Omental fat pad (tissue), 4 donors: Measurements from ENCODE around the gene TARM1. TPM values are rescaled to one million over a fixed set of nuclear protein-coding genes. Genes with fewer than 3 reads are reported as not detected.

Experiments
- ATAC-seq: fragments of 150-250 bp; one replicate; pipeline ENCODE4 v1.9.1; 2016; ENCODE audit warnings: mild to moderate bottlenecking, moderate library complexity; ENCODE audit not compliant: low FRiP score
- DNase-seq: peaks from one replicate; pipeline ENCODE4 v3.0.0-alpha.2; 2019; ENCODE audit warnings: low spot score
- total RNA-seq, 4 donors: library from RNA; depleted of rRNA; stranded (reverse); fragments of >200 nt; gene quantifications; one replicate each; pipeline ENCODE4 v1.1.0, GENCODE V29; 2016
- TF ChIP-seq, protein P1 (sequence below), 3 donors: fragments of 450-650 bp; IDR thresholded peaks; one replicate each; pipeline ENCODE4 v1.5.1; 2016 to 2017; ENCODE audit warnings: antibody characterized with exemption in 3 of 3, mild to moderate bottlenecking in 3 of 3, moderate library complexity in 2 of 3

TARM1 gene
- not detected for total RNA-seq

DNA sequence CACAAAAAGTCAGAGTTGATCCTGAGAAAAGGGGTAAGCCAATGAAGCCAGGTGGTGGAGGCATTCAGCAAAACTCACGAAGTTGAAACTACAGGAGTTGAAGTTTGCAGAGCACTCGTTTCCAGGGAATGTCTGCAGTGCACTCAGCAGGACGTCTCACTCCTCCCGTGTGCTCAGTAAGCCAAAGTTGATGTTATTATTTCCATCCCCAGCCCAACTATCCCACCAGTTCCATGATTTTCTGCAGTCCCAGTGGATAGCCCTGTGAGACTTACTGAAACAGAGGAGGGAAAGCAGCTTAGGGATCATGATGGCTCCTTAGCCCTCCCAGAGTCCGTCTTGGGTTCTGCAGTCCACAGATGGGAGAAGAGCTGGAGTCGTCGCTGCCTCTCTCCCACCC is at the start of gene TARM1:
Gene TARM1 (minus strand): TSS at position 334 of the 400 bp plus-strand sequence. CDS start 25 bp downstream, at position 309.
- TF ChIP-seq, protein P1, sequence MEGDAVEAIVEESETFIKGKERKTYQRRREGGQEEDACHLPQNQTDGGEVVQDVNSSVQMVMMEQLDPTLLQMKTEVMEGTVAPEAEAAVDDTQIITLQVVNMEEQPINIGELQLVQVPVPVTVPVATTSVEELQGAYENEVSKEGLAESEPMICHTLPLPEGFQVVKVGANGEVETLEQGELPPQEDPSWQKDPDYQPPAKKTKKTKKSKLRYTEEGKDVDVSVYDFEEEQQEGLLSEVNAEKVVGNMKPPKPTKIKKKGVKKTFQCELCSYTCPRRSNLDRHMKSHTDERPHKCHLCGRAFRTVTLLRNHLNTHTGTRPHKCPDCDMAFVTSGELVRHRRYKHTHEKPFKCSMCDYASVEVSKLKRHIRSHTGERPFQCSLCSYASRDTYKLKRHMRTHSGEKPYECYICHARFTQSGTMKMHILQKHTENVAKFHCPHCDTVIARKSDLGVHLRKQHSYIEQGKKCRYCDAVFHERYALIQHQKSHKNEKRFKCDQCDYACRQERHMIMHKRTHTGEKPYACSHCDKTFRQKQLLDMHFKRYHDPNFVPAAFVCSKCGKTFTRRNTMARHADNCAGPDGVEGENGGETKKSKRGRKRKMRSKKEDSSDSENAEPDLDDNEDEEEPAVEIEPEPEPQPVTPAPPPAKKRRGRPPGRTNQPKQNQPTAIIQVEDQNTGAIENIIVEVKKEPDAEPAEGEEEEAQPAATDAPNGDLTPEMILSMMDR (IDR thresholded peaks at IDR 0.05): no peak
- ATAC-seq: no peak
- no peak for DNase-seq

DNA sequence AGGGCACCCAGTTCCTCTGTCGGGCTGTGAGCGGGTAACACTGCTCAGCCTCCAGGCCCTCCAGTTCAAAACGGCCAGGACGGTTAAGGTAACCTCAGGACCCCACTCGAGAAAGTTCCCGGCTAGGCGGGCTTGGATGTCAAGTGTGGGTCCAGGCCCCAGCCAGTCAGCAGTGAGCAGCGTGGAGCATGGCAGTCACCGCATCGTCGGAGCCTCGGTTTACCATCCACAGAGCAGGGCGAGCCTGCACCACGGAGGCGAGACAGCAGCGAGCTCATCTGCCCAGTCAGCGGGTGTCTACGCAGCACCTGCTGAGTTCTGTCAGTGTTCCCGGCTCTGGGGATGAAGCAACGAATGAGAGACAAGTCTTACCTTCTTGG is 48.4 kb upstream of the TARM1 start:
- no peak for DNase-seq
- TF ChIP-seq, protein P1 (IDR thresholded peaks at IDR 0.05): no peak
- no peak for ATAC-seq

DNA sequence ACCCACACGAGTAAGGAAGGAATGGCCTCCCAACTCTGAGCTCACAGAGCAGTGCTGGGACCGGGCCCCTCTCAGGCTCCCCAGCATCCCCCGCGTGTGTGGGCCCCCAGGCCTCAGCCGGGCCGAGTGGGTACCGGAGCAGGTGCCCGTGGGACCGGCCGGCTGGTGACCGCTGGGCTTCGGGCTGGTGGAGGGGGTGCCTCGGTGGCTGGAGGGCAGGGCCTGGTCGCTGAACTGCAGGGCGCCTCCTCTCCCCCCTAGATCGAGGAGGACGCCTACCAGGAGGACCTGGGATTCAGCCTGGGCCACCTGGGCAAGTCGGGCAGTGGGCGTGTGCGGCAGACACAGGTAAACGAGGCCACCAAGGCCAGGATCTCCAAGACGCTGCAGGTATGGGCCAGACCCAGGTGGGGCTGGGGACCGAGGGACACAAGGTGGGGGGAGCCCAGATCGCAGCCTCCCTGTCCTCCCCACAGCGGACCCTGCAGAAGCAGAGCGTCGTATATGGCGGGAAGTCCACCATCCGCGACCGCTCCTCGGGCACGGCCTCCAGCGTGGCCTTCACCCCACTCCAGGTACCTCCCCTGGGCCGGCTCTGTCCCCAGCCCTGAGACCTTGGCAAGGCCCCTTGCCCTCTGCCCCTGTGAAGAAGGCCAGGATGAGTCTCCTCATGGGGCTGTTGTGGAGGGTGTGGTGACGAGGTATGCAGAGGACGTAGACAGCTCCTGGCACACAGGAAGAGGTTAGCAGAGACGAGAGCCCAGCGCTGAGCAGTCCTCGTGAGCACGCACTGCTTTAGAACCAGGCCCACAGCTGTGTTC is 47.8 kb upstream of the TARM1 start:
- TF ChIP-seq, protein P1 (IDR thresholded peaks at IDR 0.05): no peak
- DNase-seq (no peak), ATAC-seq (no peak)

DNA sequence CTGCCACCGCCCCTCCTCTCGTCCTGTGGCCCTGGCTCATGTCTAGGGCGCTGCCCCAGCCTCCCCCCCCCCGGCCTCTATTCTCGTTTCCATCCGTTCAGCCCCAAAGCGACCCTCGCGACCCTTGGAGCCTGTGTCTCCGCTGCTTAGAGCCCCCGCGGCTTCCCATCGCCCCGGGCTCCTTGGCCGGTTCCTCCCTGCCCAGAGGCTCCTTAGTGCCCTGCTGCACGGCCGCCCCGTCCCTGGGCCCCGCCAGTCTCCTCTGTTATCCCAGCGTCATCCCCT is 47.2 kb upstream of the TARM1 start:
- DNase-seq: no peak
- ATAC-seq: no peak
- TF ChIP-seq, protein P1 (IDR thresholded peaks at IDR 0.05): no peak

DNA sequence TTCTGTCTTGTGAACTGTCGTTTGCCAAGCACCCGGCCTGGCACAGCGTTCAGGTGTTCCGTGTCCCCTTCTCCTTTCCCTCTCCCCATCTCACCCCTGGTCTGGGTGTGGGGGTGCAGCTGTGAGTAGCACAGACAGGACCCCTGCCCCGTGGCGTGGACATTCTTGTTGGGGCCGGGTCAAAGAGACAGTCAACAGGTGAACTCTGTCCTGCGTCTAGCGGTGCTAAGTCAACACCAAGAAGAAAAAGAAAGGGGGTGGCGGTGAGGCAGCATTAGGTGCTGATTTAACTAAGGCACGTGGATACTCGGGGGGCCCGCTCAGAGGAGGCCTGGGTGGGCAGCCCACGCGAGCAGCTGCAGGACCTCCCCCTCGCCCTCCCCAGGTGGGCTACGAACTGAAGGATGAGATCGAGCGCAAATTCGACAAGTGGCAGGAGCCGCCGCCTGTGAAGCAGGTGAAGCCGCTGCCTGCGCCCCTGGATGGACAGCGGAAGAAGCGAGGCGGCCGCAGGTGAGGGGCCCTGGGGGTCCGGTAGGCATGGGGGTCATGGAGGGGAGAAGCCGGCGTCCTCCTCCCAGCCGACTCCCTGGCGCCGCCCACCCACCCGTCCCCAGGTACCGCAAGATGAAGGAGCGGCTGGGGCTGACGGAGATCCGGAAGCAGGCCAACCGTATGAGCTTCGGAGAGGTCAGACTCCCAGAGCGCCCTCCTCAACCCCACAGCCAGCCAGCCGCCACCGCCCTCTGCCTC is 46.7 kb upstream of the TARM1 start:
- ATAC-seq (no peak), DNase-seq (no peak)
- TF ChIP-seq, protein P1 (IDR thresholded peaks at IDR 0.05): no peak

DNA sequence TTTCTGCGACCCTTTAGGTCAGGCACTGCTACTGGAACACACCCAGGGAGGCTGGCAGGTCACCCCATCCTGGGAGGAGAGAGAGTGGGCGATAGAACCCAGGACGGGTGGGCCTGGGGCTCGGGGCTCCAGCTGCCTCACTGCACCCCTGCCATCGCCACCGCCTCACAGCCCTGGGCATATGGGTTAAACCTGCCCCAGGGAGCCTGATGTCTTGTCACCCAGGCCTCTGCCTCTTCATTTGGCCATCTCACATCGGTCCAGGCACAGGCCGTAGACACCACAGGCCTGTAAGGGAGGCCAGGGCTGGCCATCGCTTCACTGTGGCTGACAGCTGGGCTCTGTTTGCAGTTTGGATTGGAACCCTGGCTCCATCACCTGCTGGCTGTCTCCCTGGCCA is 44.5 kb upstream of the TARM1 start:
- DNase-seq (no peak), ATAC-seq (no peak)
- TF ChIP-seq, protein P1 (IDR thresholded peaks at IDR 0.05): no peak

DNA sequence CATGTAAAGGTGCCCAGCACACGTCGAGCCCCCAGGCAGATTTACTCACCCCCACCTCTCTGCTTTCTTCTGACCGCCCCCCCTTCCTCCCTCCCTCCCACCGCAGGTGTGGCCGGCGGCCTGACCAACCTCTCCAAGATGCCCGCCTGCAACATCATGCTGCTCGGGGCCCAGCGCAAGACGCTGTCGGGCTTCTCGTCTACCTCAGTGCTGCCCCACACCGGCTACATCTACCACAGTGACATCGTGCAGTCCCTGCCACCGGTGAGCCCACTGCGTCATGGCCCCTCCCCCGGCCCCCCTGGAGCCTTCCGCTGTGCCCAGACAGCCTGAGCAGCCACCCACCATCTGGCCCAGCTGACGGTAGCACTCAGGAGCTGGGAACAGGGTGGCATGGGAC is 43.2 kb upstream of the TARM1 start:
- ATAC-seq: no peak
- TF ChIP-seq, protein P1 (IDR thresholded peaks at IDR 0.05): no peak
- no peak for DNase-seq
